ENCODE data around the gene C2orf80.

The C2orf80 gene

DNA sequence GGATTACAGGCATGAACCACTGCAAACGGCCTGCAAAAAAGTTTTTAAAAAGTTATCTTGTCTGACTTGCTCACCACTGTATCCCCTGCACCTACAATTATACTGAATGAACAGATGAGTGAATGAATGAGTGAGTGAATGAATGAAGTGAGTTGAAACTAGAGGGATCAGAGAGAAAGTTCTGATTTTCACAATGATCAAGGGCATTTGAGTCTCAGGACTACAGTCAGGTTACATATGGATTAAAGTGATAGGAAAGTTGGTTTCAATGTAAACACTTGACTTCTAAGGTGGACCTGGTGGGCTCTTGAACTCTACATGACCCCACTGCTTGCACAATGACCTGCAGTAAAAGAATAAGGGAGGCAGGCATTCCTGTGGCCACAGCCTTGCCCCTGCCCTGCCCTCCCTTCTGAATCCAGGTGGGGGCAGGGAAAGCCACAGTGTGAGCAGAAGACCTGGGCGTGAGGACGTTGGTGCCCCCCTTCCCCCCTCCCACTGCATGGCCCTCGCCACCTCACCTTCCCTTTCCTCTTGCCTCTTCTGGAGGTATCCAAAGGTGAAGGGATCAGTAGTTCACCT, 10.7 kb downstream of the C2orf80 start:
- DNase-seq (ENCODE audit: low read depth), result no peak
- TF ChIP-seq CTCF (conservative IDR thresholded peaks at IDR 0.05; ENCODE audit: low read length), result no peak
- no peak overlapping the region for H3K4me3 ChIP-seq (ENCODE audit: low read length)

GRCh38 chr2:208175840-208176153, 14.0 kb downstream of the C2orf80 start:
- TF ChIP-seq CTCF (conservative IDR thresholded peaks at IDR 0.05; ENCODE audit: low read length), result no peak

DNA sequence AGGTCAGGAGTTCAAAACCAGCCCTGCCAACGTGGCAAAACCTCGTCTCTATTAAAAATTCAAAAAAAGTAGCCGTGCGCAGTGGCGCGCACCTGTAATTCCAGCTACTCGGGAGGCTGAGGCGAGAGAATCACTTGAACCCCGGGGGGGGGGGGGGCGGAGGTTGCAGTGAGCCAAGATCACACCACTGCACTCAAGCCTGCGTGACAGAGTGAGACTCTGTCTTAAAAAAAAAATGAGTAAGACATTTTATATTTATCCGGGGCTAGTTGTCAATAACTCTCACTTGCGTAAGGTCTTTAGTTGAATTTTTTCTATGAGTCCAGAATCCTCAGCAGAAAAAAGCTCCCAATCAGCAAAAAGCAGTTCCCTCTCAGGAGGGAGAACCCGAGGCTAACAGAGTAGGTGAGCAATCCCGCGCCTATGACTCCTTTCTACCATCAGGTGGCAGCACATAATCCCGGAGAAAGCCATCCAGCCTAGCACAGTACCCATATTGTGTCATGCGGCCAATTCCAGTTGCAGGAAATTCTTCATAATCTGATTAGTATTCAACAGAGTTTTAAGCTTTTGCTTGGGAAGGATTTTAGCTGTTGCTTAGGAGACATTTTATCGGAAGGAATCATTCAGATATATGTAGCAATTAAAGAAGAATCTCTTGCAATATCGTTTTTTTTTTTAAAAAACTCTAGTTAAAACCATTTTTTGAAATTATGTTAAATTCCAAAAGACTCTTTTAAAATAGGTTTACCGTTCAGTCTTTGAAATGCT, 14.6 kb downstream of the C2orf80 start:
- DNase-seq (ENCODE audit: low read depth), result peak; percentile 73
- no peak overlapping the region for H3K4me3 ChIP-seq (ENCODE audit: low read length)
- peak; percentile 97 for TF ChIP-seq CTCF (conservative IDR thresholded peaks at IDR 0.05; ENCODE audit: low read length)

More at GRCh38 chr2:208175840-208176153, 14.0 kb downstream of the C2orf80 start:
- DNase-seq (ENCODE audit: low read depth), result no peak
- H3K4me3 ChIP-seq (ENCODE audit: low read length), result no peak overlapping the region

- no peak for DNase-seq (ENCODE audit: low read depth)
- no peak overlapping the region for H3K4me3 ChIP-seq (ENCODE audit: low read length)
- no peak for TF ChIP-seq CTCF (conservative IDR thresholded peaks at IDR 0.05; ENCODE audit: low read length)
Observed at GRCh38 chr2:208174144-208174543, 15.7 kb downstream of the C2orf80 start.

DNA sequence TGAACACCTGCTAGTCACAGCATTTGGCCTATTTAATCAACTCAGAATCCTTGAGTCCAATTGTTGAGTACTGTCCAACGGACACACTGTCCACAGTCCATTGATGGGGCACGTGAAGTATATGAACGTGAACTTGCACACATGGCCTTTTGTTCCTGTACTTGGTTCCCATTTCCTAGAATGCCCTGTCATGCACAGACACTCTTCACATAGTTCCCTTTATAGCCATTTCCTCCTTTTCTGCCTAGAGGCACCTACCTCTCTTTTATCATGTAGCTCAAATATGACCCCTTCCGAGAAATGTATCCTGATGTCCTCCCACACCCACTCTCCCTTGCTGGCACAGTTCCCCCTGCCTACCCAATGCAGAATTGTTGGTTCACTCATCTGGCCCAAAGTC, 17.7 kb downstream of the C2orf80 start:
- DNase-seq (ENCODE audit: low read depth), result no peak
- no peak for TF ChIP-seq CTCF (conservative IDR thresholded peaks at IDR 0.05; ENCODE audit: low read length)
- H3K4me3 ChIP-seq (ENCODE audit: low read length), result no peak overlapping the region

DNA sequence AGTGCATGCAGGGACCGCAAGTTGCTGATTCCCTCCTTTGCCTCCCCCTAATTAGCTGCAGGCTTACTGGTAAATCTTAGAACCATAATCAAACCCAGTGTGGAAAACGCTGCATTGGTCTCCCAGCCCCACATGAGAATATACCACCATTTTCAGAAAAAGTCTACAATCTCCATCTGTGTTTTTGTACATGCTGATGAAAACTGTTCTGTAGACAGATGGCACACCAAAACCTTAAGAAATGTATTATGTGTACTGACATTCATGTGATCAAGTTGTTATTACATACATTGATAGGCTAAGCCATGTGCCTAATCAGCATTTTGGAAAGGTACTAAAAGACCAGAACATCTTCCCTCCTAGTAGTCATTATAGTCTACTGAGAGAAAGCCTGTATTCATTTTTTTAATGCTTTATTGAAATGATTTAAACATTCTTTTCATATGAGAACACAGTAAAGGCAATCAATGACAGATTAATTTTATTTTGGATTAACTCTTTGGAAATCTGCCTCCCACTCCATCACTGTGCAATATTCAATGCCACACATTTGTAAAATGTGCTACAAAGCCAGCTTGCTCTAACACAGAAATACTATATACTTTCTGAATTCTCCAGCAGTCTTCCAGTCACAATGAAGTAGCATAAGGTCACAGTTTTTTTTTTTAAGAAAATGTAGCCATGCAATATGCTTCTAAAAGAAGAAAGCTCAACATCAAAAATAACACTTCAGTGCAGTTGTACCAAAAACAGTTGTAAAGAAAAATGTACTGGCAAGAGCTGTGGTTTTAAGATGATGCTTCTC, 24.7 kb downstream of the C2orf80 start:
- H3K4me3 ChIP-seq (ENCODE audit: low read length), result no peak overlapping the region
- no peak for TF ChIP-seq CTCF (conservative IDR thresholded peaks at IDR 0.05; ENCODE audit: low read length)
- no peak for DNase-seq (ENCODE audit: low read depth)
